K562 (cell line): Measurements from ENCODE around the gene FUT2. TPM values are rescaled to one million over a fixed set of nuclear protein-coding genes. Genes with fewer than 3 reads are reported as not detected.

Experiments
- ASH1L ChIP-seq: fragments of 450-650 bp; IDR thresholded peaks from 2 replicates; pipeline ENCODE4 v1.6.1; 2018; ENCODE audit warnings: borderline replicate concordance, mild to moderate bottlenecking, low read depth; ENCODE audit not compliant: partially characterized antibody
- ATF1 ChIP-seq, 2 experiments: fragments of 450-650 bp in 1 of 2; IDR thresholded peaks; 2 replicates each; pipeline ENCODE4 v1.6.1; 2016; ENCODE audit warnings: missing compliant biosample characterization in 1 of 2, missing genetic modification characterization in 1 of 2
- CBX3 ChIP-seq, 2 experiments: IDR thresholded peaks; 1 replicate in 1 of 2; 2 replicates in 1 of 2; pipeline ENCODE4 v1.6.1; 2012; ENCODE audit warnings: inconsistent platforms in 2 of 2, low read length in 2 of 2, borderline replicate concordance in 1 of 2, control low read depth in 1 of 2
- PCBP2 ChIP-seq: fragments of 200-400 bp; formaldehyde crosslinking; IDR thresholded peaks from 2 replicates; pipeline ENCODE4 v1.6.1; 2018; ENCODE audit warnings: low read length, low read depth, mild to moderate bottlenecking, moderate library complexity; ENCODE audit not compliant: poor library complexity, severe bottlenecking
- POLR2G ChIP-seq: fragments of 200-400 bp; formaldehyde crosslinking; IDR thresholded peaks from 2 replicates; pipeline ENCODE4 v1.6.1; 2017; ENCODE audit warnings: low read depth, mild to moderate bottlenecking, antibody characterized with exemption, low read length, moderate library complexity
- PRMT5 ChIP-seq: sonication (generic); formaldehyde crosslinking; IDR thresholded peaks from 2 replicates; pipeline ENCODE4 v1.5.0; 2020; ENCODE audit warnings: missing genetic modification reagents
- PURB ChIP-seq: sonication (generic); formaldehyde crosslinking; IDR thresholded peaks from 2 replicates; pipeline ENCODE4 v1.9.0; 2021; ENCODE audit warnings: low read depth, mild to moderate bottlenecking, missing genetic modification reagents
- SAFB2 ChIP-seq: fragments of 200-400 bp; formaldehyde crosslinking; IDR thresholded peaks from 2 replicates; pipeline ENCODE4 v1.6.1; 2018; ENCODE audit warnings: borderline replicate concordance, low read length, low read depth, moderate library complexity; ENCODE audit not compliant: severe bottlenecking
- SMARCE1 ChIP-seq: fragments of 450-650 bp; IDR thresholded peaks from 2 replicates; pipeline ENCODE4 v1.7.1; 2016; ENCODE audit warnings: mild to moderate bottlenecking
- SMC3 ChIP-seq: conservative IDR thresholded peaks from 2 replicates; pipeline ENCODE4 v1.6.1; 2011; ENCODE audit warnings: low read depth, low read length, improper control_type of control experiment; ENCODE audit not compliant: insufficient read depth
- TOE1 ChIP-seq, 2 experiments: fragments of 450-650 bp in 1 of 2; sonication (generic) in 1 of 2; formaldehyde crosslinking in 1 of 2; IDR thresholded peaks; 2 replicates each; pipeline versions ENCODE4 v1.7.1 to v1.8.0; 2016 to 2022; ENCODE audit warnings: borderline replicate concordance in 2 of 2, mild to moderate bottlenecking in 2 of 2, antibody characterized with exemption in 1 of 2, inconsistent platforms in 1 of 2, low read depth in 1 of 2, missing genetic modification reagents in 1 of 2, moderate library complexity in 1 of 2
- ZNF197 ChIP-seq: fragments of 200-800 bp; sonication (Bioruptor generic); IDR thresholded peaks from 2 replicates; pipeline ENCODE4 v1.6.1; 2016; ENCODE audit warnings: low read depth, missing genetic modification characterization, missing compliant biosample characterization
- polyA plus RNA-seq, 8 experiments: library from polyadenylated mRNA; depleted of rRNA in 4 of 8; stranded (reverse) in 5 of 8; unstranded in 3 of 8; fragments of >200 nt; fragmentation: Nextera tagmentation in 2 of 8; fragmentation: Illumina TruSeq in 1 of 8; extraction: Ambion mirVana in 2 of 8; extraction: Trizol in 1 of 8; gene quantifications; 2 replicates each; pipeline versions ENCODE4 v1.2.1 to v1.2.3, GENCODE V29; 2011 to 2014; ENCODE audit warnings: inconsistent platforms in 1 of 8, missing spikeins in 1 of 8
- total RNA-seq, 7 experiments: library from RNA; depleted of rRNA in 6 of 7; stranded (reverse); fragments of >200 nt in 6 of 7; fragmentation: Illumina TruSeq in 2 of 7; extraction: Trizol in 2 of 7; gene quantifications; 2 replicates each; pipeline versions ENCODE4 v1.2.1 to v1.2.3, GENCODE V29; 2011 to 2021; ENCODE audit warnings: low replicate concordance in 1 of 7
- TF ChIP-seq, protein P1 (sequence below): IDR thresholded peaks from 3 replicates; pipeline ENCODE4 v1.6.1; 2011; ENCODE audit warnings: borderline replicate concordance, mild to moderate bottlenecking; ENCODE audit not compliant: insufficient read length, insufficient read depth
- TF ChIP-seq, protein P2 (sequence below): fragments of 250-450 bp; sonication (Bioruptor Pico); IDR thresholded peaks from 2 replicates; pipeline ENCODE4 v1.5.0; 2021; ENCODE audit warnings: mild to moderate bottlenecking, moderate library complexity
- TF ChIP-seq, protein P3 (sequence below): sonication (generic); formaldehyde crosslinking; IDR thresholded peaks from 2 replicates; pipeline ENCODE4 v1.8.0; 2022; ENCODE audit warnings: missing genetic modification reagents, mild to moderate bottlenecking, borderline replicate concordance
- TF ChIP-seq, protein P4 (sequence below): sonication (generic); IDR thresholded peaks from 2 replicates; pipeline ENCODE4 v1.6.1; 2016

The FUT2 gene
- total and polyA plus RNA-seq, 9 of the 15 experiments (the other 6 are each of a cell fraction or from before 2014, with no cell fraction given), result 0.03 to 0.04 TPM; not detected in 7

DNA sequence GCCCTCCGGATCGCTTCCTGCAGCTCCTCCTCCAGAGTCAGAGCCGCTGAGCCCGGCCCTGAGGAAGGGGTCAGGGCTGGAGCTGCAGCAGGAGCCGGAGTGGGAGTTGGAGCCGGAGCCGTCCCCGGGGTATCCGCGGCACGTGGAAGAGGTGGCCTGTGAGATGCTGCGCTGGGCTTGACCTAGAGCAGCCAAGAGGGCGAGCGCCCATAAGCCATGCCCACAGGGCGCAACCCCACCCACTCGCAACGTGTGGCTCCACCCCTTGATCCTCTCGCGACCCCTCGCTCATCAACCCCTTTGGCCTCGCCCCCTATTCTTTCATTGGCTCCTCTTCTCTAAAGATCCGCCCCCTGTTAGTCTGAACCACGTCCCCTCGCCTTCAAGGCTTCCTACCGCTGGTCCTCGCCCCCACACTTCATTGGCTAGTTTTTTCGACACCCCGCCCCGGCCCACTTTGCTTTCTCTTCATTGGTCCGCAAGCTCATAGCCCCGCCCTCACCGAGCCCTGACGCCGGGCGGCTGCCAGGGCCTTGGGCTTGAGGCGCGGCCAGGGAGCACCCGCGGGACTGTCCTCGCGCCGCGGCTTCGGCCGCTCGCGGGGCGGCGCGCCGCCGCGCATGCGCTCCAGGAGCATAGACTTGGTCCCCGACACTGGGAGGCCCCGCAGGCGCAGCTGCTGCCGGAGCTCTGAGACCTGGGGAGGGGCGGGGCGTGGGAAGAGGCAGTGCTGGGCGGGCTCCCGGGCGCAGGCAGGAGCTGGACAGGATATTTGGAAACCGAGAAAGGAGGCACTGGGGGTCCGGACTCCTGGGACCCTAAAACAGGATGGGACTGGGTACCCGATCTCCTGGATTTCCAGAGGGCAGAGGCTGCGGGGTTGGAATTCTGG is 18.3 kb downstream of the FUT2 start (continued):
- TF ChIP-seq, protein P1, sequence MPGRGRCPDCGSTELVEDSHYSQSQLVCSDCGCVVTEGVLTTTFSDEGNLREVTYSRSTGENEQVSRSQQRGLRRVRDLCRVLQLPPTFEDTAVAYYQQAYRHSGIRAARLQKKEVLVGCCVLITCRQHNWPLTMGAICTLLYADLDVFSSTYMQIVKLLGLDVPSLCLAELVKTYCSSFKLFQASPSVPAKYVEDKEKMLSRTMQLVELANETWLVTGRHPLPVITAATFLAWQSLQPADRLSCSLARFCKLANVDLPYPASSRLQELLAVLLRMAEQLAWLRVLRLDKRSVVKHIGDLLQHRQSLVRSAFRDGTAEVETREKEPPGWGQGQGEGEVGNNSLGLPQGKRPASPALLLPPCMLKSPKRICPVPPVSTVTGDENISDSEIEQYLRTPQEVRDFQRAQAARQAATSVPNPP, result no peak
- TF ChIP-seq, protein P2, sequence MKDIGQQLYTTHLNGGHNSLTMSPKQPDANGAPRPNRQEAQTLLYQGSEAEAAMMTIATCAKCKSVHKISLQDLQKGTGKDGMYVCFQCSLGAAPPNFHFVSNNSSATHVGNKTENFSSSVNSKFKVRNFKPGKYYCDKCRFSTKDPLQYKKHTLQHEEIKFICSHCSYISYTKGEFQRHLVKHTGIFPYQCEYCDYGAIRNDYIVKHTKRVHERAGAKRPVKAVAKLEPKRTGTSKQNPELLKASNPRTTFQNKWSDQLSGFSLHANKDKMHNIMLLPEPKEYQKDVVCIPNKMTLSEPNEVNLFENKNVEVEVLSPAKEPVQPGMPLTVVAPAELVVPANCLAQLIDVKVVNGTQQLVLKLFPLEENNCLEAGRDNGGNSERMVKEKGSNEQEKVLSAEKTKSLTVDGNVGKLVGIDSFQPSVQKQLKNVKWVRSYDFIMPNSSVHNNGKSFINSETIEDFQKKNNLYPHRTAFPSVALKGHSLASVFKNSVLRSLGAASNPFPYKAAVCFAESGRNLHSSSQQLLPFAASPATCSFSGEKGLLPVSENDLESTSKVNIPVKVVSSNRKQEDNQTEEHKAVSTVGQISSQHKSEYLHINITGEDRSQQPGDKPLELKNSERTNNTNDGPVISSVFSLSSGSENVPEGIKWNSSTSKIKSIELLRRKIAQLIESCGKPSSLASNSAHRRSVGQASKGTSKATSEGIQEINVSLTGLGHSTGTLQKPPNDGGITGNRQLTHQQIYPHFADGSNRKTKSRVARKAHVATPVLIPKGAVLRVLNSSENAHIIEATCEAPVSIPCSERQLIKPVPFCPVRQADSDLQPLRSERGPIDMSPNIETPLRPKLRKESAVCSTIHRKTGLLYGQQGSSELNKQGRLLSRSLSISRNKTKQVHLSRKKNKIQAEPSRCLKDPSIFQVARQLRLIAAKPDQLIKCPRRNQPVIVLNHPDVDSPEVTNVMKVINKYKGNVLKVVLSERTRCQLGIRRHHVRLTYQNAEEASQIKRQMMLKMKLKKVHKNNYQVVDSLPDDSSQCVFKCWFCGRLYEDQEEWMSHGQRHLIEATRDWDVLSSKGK (CRISPR knock-in tag), result no peak
- TF ChIP-seq ASH1L (peak; percentile 76), PRMT5 (no peak), ATF1 (CRISPR knock-in tag; IDR thresholded peaks at IDR 0.05) (no peak; the same call in 1 of the 2 replicates), ATF1 (tag; IDR thresholded peaks at IDR 0.05) (peak; percentile 83), CBX3 (IDR thresholded peaks at IDR 0.05; ENCODE audit: borderline replicate concordance in 1 of 2, low read length in 2 of 2) (no peak), PCBP2 (no peak), TOE1 (IDR thresholded peaks at IDR 0.05; ENCODE audit: borderline replicate concordance) (peak; percentile 47; the same call in 1 of the 2 replicates), TOE1 (CRISPR knock-in tag; IDR thresholded peaks at IDR 0.05; ENCODE audit: borderline replicate concordance, low read depth) (no peak), ZNF197 (CRISPR knock-in tag) (no peak), SMC3 (no peak), SMARCE1 (no peak), SAFB2 (no peak), POLR2G (peak; percentile 71), PURB (CRISPR knock-in tag) (no peak)
- TF ChIP-seq, protein P3, sequence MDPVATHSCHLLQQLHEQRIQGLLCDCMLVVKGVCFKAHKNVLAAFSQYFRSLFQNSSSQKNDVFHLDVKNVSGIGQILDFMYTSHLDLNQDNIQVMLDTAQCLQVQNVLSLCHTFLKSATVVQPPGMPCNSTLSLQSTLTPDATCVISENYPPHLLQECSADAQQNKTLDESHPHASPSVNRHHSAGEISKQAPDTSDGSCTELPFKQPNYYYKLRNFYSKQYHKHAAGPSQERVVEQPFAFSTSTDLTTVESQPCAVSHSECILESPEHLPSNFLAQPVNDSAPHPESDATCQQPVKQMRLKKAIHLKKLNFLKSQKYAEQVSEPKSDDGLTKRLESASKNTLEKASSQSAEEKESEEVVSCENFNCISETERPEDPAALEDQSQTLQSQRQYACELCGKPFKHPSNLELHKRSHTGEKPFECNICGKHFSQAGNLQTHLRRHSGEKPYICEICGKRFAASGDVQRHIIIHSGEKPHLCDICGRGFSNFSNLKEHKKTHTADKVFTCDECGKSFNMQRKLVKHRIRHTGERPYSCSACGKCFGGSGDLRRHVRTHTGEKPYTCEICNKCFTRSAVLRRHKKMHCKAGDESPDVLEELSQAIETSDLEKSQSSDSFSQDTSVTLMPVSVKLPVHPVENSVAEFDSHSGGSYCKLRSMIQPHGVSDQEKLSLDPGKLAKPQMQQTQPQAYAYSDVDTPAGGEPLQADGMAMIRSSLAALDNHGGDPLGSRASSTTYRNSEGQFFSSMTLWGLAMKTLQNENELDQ (CRISPR knock-in tag), result no peak
- TF ChIP-seq, protein P4, sequence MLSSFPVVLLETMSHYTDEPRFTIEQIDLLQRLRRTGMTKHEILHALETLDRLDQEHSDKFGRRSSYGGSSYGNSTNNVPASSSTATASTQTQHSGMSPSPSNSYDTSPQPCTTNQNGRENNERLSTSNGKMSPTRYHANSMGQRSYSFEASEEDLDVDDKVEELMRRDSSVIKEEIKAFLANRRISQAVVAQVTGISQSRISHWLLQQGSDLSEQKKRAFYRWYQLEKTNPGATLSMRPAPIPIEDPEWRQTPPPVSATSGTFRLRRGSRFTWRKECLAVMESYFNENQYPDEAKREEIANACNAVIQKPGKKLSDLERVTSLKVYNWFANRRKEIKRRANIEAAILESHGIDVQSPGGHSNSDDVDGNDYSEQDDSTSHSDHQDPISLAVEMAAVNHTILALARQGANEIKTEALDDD, result no peak
